NCI-H146 treated with DMSO at 0.1 percent for 48 hours (cell line): ENCODE results near the gene RAPGEF3.

ENCODE experiments used
- DNase-seq: peaks from one replicate; lab custom pipeline; 2025; ENCODE audit not compliant: unreplicated experiment; lab: John Stamatoyannopoulos, UW

The RAPGEF3 gene

DNA sequence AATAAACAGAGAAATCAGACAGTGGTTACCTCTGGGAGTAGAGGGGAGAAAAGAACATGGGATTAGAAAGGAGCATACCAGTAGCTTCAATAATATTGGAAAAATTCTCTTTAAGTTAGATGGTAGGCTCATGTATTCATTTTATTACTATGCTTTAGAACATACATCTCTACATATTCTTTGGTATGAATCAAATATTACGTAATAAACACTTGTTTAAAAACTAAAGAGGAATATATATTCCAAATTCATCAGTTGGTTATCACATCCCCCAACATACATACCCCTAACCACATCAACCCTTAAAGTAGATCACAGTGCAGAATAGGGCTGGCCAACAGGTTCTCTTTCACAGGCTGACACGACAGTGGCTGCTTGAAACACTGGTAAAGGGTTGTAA lies 58.4 kb downstream of the RAPGEF3 start:
- no peak for DNase-seq

GRCh38 chr12:47698631-47699030 lies 60.0 kb downstream of the RAPGEF3 start:
- no peak for DNase-seq

- no peak for DNase-seq
Observed at GRCh38 chr12:47698055-47698454, 60.6 kb downstream of the RAPGEF3 start.

GRCh38 chr12:47689215-47689614 lies 69.5 kb downstream of the RAPGEF3 start:
- no peak for DNase-seq

GRCh38 chr12:47687636-47688035 lies 71.0 kb downstream of the RAPGEF3 start:
- no peak for DNase-seq

DNA sequence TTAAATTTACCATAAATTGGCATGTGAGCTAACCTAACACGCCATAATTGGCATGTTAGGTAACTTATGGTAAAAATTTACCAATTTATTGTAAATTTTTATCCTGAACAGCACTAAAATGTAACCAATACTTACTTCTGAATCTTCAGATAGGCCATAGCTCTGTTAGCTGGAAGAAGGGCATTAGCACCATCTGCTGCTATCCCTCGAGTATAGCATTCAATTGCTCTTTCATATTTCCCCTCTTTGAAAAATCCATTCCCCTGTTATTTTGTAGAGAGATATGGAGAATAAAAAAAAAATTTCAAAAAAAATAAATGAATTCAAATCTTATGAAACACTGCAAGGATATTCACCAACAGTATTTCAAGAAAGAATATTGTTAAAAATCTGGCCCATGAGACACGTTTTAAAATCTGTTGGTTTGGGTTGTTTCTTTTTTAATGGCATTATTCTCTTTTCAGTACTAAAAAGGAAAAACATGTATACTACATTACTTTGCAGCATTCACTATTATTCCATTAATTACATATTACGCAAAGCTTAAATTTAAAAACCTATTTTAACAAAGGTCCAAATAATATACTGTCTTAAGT lies 71.9 kb downstream of the RAPGEF3 start:
- no peak for DNase-seq
